Measurements from ENCODE around the gene ADAMTS14.
"Not testable (repeated sequence)": the region's sequence is repeated elsewhere in the genome, so short reads cannot be mapped to it uniquely, and the experiment has no call there.

The ADAMTS14 gene

DNA sequence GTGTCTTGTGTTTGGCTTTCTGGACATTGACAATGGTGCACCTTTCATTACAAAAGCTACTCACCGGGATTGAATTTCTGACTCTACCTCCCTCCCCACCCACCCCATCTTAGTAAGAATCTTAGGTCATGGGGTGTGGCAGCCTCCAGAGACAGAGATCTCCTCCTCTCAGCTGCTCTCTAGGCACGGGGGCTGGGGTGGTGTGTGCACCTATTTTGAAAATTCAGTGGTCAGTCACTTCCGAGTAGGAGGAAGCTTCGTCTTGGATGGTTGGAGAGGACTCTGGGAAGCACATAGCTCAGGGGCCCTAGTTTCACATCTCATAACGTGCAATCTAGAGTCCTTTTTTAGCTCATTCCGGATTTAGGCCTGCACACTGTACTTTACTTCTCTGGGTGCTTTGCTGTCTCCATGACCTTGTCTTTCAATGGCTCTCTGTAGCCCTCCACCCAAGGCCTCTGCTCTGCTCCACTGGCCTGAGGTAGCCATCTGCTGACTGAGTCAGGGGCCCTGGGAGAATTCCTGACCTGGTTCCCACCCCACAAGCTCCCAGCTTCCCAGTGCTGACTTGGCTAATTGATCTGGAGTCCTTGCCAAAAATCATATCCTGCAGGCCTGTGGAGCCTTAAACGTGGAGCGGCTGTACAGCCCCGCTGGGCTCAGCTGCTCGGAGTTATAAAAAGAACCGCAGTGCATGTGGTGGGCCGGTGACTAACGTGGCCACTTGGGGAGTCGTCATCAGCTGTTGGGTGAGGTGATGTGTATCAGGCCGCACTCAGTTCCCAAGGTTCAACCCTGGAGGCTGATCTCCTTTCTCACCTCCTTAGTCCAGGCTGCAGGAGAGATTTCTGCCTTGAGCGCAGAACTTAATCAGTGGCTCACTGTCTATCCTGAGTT is 19.3 kb upstream of the ADAMTS14 start:
- in situ Hi-C loops (cut with MboI; ENCODE audit: low pct_unique_long_range_greater_than_20kb, low sequenced_read_pairs): no loop called here
- no peak for DNase-seq

GRCh38 chr10:70655316-70655715 is 17.0 kb upstream of the ADAMTS14 start:
- in situ Hi-C loops (cut with MboI; ENCODE audit: low pct_unique_long_range_greater_than_20kb, low sequenced_read_pairs): no loop called here
- no peak for DNase-seq

DNA sequence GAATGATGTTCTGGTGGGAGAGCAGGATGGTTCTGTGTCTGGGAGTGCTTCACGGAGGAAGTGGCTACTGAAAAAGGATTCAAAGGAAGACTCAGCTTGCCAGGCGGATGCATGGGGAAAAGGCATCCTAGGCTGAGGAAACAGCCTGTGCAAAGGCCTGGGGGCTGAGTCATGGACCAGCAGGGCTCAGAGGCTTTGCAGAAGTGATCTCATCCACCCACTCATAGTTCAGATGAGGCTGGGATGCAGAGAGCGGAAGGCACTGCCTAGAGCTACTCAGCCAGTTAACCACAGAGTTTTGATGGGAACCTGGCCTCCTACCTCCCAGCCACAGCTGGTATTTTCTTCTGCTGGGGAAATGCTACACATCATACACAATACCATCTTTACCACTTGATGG is 15.8 kb upstream of the ADAMTS14 start:
- in situ Hi-C loops (cut with MboI; ENCODE audit: low pct_unique_long_range_greater_than_20kb, low sequenced_read_pairs): no loop called here
- DNase-seq: peak; percentile 69

DNA sequence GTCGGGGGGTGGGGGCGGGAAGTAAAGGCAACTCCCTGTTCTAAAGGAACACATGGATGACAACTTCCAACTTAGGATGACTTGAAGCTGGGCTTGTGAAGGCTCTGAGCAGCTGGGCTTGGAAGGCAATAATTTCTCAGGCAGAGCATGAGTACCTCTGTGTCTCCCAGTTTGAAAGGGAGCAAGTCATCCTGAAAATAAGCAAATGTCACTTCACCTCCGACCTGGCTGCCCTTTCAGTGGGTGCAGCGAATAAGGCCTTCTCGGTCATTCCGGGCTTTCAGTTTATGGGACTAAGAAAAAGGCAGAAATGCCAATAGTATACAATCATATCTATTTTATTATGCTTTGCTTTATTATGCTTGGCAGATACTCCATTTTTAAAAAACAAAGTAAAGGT is 15.3 kb upstream of the ADAMTS14 start:
- DNase-seq: no peak
- in situ Hi-C loops (cut with MboI; ENCODE audit: low pct_unique_long_range_greater_than_20kb, low sequenced_read_pairs): no loop called here

GRCh38 chr10:70658582-70659136 is 13.6 kb upstream of the ADAMTS14 start:
- DNase-seq: no peak
- in situ Hi-C loops (cut with MboI; ENCODE audit: low pct_unique_long_range_greater_than_20kb, low sequenced_read_pairs): no loop called here

GRCh38 chr10:70659306-70659705 is 13.0 kb upstream of the ADAMTS14 start:
- no peak for DNase-seq
- in situ Hi-C loops (cut with MboI; ENCODE audit: low pct_unique_long_range_greater_than_20kb, low sequenced_read_pairs): no loop called here

GRCh38 chr10:70660722-70661121 is 11.6 kb upstream of the ADAMTS14 start:
- in situ Hi-C loops (cut with MboI; ENCODE audit: low pct_unique_long_range_greater_than_20kb, low sequenced_read_pairs): no loop called here
- no peak for DNase-seq

DNA sequence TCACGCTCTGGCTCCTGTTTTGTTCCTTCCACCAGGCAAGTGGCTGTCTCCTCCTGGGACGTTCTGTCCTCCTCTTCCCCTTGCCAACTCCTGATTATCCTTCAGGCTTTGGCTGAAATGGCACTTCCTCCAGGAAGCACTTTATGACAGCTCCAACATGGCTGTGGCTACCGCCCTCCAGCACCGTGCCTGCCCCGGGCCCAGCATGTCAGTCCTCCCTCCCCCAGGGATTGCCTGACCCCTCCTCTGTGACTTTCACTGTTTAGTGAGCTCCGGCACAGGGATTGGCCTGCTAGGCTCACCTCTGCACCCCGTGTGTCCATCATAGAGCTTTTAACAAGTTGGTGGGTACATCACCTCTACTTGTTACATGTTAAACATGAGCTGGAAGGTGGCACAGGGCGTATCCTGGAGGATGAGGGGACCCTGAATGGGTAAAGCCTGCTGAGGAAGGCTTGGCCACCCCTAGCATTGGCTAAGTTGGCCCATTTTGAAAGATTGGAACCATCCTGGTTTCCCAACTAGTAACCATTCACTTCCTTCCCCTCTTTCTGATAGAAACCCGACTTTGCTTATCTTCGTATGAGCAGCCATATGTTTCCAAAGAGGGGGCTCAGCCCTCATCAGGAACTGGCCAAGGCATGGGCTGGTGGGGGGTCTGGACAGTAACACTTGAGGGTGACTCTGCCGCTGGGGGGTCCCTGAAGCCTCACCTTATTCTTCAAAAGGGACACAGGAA is 10.5 kb upstream of the ADAMTS14 start:
- DNase-seq: no peak
- in situ Hi-C loops (cut with MboI; ENCODE audit: low pct_unique_long_range_greater_than_20kb, low sequenced_read_pairs): no loop called here

- in situ Hi-C loops (cut with MboI; ENCODE audit: low pct_unique_long_range_greater_than_20kb, low sequenced_read_pairs): no loop called here
- no peak for DNase-seq
Observed at GRCh38 chr10:70662362-70663220, 9.7 kb upstream of the ADAMTS14 start.

DNA sequence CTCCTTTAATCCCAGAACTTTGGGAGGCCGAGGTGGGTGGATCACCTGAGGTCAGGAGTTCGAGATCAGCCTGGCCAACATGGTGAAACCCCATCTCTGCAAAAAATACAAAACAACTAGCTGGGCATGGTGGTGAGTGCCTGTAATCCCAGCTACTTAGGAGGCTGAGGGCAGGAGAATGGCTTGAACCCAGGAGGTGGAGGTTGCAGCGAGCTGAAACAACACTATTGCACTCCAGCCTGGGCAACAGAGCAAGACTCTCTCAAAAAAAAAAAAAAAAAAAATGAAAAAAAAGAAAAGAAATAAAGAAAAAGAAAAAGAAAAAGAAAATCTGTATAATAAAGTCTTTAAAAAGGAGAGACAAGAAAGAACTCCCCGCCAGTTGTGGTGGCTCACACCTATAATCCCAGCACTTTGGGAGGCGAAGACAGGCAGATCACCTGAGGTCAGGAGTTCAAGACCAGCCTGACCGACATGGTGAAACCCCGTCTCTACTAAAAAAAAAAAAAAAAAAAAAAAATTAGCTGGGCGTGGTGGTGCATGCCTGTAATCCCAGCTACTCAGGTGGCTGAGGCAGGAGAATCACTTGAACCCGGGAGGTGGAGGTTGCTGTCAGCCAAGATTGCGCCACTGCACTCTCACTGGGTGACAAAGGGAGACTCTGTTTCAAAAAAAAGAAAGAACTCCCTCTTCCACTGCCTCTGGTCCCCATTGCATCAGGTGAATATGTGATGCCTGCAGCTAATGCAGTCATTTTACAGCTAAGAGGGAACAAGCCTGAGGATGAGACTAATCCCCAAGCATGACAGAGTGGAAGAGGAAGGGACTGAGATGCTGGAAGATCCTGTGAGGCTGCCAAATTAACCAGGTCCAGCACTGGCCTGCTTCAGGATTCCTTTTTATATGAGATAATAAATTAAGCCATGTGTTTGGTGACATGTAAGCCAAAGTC is 8.6 kb upstream of the ADAMTS14 start:
- DNase-seq; in situ Hi-C loops (cut with MboI; ENCODE audit: low pct_unique_long_range_greater_than_20kb, low sequenced_read_pairs): not testable (repeated sequence)

DNA sequence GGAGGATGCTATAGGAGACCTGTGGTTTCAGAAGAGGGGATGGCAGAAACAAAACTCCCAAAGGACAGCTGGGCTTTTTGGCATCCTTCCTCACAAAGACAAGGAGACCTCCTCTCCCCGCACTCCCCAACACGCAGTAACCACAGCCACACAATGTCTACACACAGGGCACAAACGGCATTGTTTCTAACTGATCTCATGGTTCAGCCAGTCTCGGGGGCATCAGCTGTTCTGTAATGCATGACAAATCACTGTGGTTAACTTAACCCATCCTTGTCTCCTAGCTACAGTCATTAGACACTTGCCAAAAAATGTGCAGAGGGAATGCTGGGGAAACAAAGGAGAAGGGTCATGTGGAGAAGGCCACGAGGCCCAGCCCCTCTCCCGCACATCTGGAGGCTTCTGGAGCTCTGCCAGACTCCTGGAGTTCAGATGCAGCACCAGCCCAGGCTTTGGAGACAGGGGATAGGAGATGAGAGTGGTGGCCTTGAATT is 7.6 kb upstream of the ADAMTS14 start:
- in situ Hi-C loops (cut with MboI; ENCODE audit: low pct_unique_long_range_greater_than_20kb, low sequenced_read_pairs): no loop called here
- DNase-seq: peak; percentile 15

DNA sequence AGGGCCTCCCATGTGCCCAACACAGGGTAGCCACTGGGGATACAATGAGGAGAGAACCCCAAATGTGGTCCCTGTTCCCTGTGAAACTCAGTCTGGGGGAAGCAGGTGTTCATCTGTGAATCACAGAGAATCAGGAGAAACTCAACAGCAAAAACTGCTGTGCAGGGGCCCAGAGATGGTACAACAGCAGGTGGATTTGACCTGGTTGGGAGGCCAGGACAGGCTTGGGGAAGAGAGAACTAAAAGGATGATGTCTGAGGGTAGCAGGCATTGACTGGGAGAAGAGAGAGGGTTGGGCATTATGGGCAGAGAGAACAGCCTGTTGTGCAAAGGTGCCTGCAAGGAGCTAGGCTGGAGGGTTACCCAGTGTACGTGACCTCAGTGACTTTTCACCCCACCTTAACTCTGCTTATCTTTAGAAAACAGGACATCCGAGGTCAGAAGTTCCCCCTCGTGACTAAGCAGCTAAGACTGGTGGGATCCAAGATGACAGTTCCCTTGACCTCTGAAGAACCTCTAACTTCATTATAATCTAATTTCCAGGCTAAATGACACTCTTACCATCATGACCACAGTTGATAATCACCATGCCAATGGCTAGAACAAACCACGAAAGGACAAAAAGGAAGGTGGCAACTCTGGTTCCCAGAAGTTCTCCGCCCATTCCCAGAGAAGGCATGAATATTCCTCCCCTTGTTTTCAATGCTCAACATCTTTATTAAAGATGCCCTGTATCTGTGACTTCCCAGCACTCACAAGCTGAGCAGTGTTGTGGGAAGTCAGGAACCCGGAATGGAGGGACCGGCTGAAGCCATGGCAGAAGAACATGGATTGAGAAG is 5.1 kb upstream of the ADAMTS14 start:
- DNase-seq: peak; percentile 80
- in situ Hi-C loops (cut with MboI; ENCODE audit: low pct_unique_long_range_greater_than_20kb, low sequenced_read_pairs): no loop called here

GRCh38 chr10:70667818-70668217 is 4.5 kb upstream of the ADAMTS14 start:
- in situ Hi-C loops (cut with MboI; ENCODE audit: low pct_unique_long_range_greater_than_20kb, low sequenced_read_pairs); DNase-seq: not testable (repeated sequence)

DNA sequence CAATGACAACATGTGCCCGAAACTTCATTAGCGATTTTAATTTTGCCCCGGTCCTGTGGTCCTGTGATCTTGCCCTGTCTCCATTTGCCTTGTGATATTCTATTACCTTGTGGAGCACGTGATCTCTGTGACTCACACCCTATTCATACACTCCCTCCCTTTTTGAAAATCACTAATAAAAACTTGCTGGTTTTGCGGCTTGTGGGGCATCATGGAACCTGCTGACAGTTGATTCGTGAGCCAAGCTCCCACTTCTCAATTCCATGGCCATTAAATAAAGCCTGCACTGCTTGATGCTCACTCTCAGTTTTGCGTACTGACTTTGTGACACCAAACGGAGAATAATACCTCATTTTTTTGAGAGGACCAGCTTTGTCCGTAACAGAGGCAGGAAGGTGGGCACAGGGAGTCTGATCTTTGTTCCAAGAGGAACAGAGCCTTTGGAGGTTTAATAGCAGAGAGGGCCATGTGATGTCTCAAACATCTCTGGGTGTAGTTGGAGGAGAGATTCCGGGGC is 3.8 kb upstream of the ADAMTS14 start:
- no peak for DNase-seq
- in situ Hi-C loops (cut with MboI; ENCODE audit: low pct_unique_long_range_greater_than_20kb, low sequenced_read_pairs): no loop called here

- DNase-seq: no peak
- in situ Hi-C loops (cut with MboI; ENCODE audit: low pct_unique_long_range_greater_than_20kb, low sequenced_read_pairs): no loop called here
Observed at GRCh38 chr10:70669015-70669414, 3.3 kb upstream of the ADAMTS14 start.

- DNase-seq: no peak
- in situ Hi-C loops (cut with MboI; ENCODE audit: low pct_unique_long_range_greater_than_20kb, low sequenced_read_pairs): no loop called here
Observed at GRCh38 chr10:70669732-70670317, 2.5 kb upstream of the ADAMTS14 start.

Data from KBM-7 (cell line).